ENCODE data around the gene SNX18.

- TF ChIP-seq, protein P1, sequence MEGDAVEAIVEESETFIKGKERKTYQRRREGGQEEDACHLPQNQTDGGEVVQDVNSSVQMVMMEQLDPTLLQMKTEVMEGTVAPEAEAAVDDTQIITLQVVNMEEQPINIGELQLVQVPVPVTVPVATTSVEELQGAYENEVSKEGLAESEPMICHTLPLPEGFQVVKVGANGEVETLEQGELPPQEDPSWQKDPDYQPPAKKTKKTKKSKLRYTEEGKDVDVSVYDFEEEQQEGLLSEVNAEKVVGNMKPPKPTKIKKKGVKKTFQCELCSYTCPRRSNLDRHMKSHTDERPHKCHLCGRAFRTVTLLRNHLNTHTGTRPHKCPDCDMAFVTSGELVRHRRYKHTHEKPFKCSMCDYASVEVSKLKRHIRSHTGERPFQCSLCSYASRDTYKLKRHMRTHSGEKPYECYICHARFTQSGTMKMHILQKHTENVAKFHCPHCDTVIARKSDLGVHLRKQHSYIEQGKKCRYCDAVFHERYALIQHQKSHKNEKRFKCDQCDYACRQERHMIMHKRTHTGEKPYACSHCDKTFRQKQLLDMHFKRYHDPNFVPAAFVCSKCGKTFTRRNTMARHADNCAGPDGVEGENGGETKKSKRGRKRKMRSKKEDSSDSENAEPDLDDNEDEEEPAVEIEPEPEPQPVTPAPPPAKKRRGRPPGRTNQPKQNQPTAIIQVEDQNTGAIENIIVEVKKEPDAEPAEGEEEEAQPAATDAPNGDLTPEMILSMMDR (conservative IDR thresholded peaks at IDR 0.05; ENCODE audit: low read length) = no peak
- TF ChIP-seq EZH2phosphoT487 (IDR thresholded peaks at IDR 0.05; ENCODE audit: borderline replicate concordance) = no peak
Observed at GRCh38 chr5:54570916-54571315, 53.4 kb downstream of the SNX18 start.

Measured in Loucy (cell line).